ENCODE data around the gene ZNF436.
A peak's percentile ranks its signal among the peaks of the same experiment; 100 is the strongest.
"Not testable (repeated sequence)": the region's sequence is repeated elsewhere in the genome, so short reads cannot be mapped to it uniquely, and the experiment has no call there.

Gene ZNF436

GRCh38 chr1:23374079-23374735, 4.6 kb upstream of the ZNF436 start:
- WGBS (ENCODE audit: extremely low coverage, insufficient coverage, low lambda C conversion rate): no CpG with 5 or more reads among the region's 12 CpGs
- not testable (repeated sequence) for H3K4me2 ChIP-seq (ENCODE audit: low read length); H3K79me1 ChIP-seq (ENCODE audit: low read length); H3K36me3 ChIP-seq (ENCODE audit: control insufficient read depth, insufficient read depth, low read length); H2BK15ac ChIP-seq (replicated peaks; ENCODE audit: low read depth); H3K27me3 ChIP-seq (ENCODE audit: insufficient read depth, low read length, poor library complexity); H4K8ac ChIP-seq (ENCODE audit: low read depth, low read length); H3K4me3 ChIP-seq (ENCODE audit: low read length); H3K79me2 ChIP-seq (ENCODE audit: control insufficient read depth, insufficient read depth, low read length)
- H3K4ac ChIP-seq (ENCODE audit: low read depth, low read length): peak overlapping the region; percentile 89
- H2BK5ac ChIP-seq (ENCODE audit: low read length): peak overlapping the region; percentile 95
- peaks cover 34% of the 10 kb centered on the region for H3K4me1 ChIP-seq (ENCODE audit: control insufficient read depth, low read depth, low read length)
- peak overlapping the region; percentile 82 for H3K56ac ChIP-seq (ENCODE audit: low read length)
- H2BK120ac ChIP-seq (ENCODE audit: low read depth, low read length): peak overlapping the region; percentile 10
- peak overlapping the region; percentile 59 for H3K9ac ChIP-seq (ENCODE audit: low read length)
- H3K18ac ChIP-seq (ENCODE audit: low read length): peak overlapping the region; percentile 85
- peak overlapping the region; percentile 96 for H3K27ac ChIP-seq (ENCODE audit: low read depth, low read length)
- H3K23ac ChIP-seq (ENCODE audit: low read length): peak overlapping the region; percentile 89
- peak overlapping the region; percentile 52 for H4K5ac ChIP-seq (ENCODE audit: low read length)
- peak overlapping the region; percentile 87 for H2AK5ac ChIP-seq (ENCODE audit: low read length)
- DNase-seq: peak; percentile 75

GRCh38 chr1:23371987-23372880, 2.6 kb upstream of the ZNF436 start:
- DNase-seq: peak; percentile 98
- peaks cover 36% of the 10 kb centered on the region for H3K4me1 ChIP-seq (ENCODE audit: control insufficient read depth, low read depth, low read length)
- no peak overlapping the region for H3K4me3 ChIP-seq (ENCODE audit: low read length)
- peak overlapping the region; percentile 90 for H3K27ac ChIP-seq (ENCODE audit: low read depth, low read length)
- no peaks in the 10 kb centered on the region for H3K36me3 ChIP-seq (ENCODE audit: control insufficient read depth, insufficient read depth, low read length)
- peaks cover 4% of the 10 kb centered on the region for H3K79me1 ChIP-seq (ENCODE audit: low read length)
- H4K8ac ChIP-seq (ENCODE audit: low read depth, low read length): no peak overlapping the region
- H3K79me2 ChIP-seq (ENCODE audit: control insufficient read depth, insufficient read depth, low read length): no peaks in the 10 kb centered on the region
- peak overlapping the region; percentile 88 for H2AK5ac ChIP-seq (ENCODE audit: low read length)
- no peaks in the 10 kb centered on the region for H3K27me3 ChIP-seq (ENCODE audit: insufficient read depth, low read length, poor library complexity)
- H3K56ac ChIP-seq (ENCODE audit: low read length): peak overlapping the region; percentile 83
- no peak overlapping the region for H4K5ac ChIP-seq (ENCODE audit: low read length)
- no peak overlapping the region for H2BK120ac ChIP-seq (ENCODE audit: low read depth, low read length)
- no peak overlapping the region for H2BK15ac ChIP-seq (replicated peaks; ENCODE audit: low read depth)
- H3K4me2 ChIP-seq (ENCODE audit: low read length): no peak overlapping the region
- peak overlapping the region; percentile 89 for H2BK5ac ChIP-seq (ENCODE audit: low read length)
- peak overlapping the region; percentile 51 for H3K9ac ChIP-seq (ENCODE audit: low read length)
- no CpG with 5 or more reads among the region's 13 CpGs for WGBS (ENCODE audit: extremely low coverage, insufficient coverage, low lambda C conversion rate)
- peak overlapping the region; percentile 60 for H3K18ac ChIP-seq (ENCODE audit: low read length)
- no peak overlapping the region for H3K4ac ChIP-seq (ENCODE audit: low read depth, low read length)
- H3K23ac ChIP-seq (ENCODE audit: low read length): no peak overlapping the region

- Histone ChIP-seq H4K8ac (ENCODE audit: low read depth, low read length) (no peak overlapping the region), H2BK5ac (ENCODE audit: low read length) (peak overlapping the region; percentile 91), H3K9ac (ENCODE audit: low read length) (peak overlapping the region; percentile 94), H3K4me1 (ENCODE audit: control insufficient read depth, low read depth, low read length) (peaks cover 36% of the 10 kb centered on the region), H3K4ac (ENCODE audit: low read depth, low read length) (peak overlapping the region; percentile 18), H3K56ac (ENCODE audit: low read length) (peak overlapping the region; percentile 89), H3K79me2 (ENCODE audit: control insufficient read depth, insufficient read depth, low read length) (no peaks in the 10 kb centered on the region), H3K18ac (ENCODE audit: low read length) (peak overlapping the region; percentile 43), H2BK15ac (replicated peaks; ENCODE audit: low read depth) (no peak overlapping the region), H3K36me3 (ENCODE audit: control insufficient read depth, insufficient read depth, low read length) (no peaks in the 10 kb centered on the region), H3K23ac (ENCODE audit: low read length) (no peak overlapping the region), H3K4me3 (ENCODE audit: low read length) (no peak overlapping the region), H3K27me3 (ENCODE audit: insufficient read depth, low read length, poor library complexity) (no peaks in the 10 kb centered on the region), H3K27ac (ENCODE audit: low read depth, low read length) (peak overlapping the region; percentile 90), H3K79me1 (ENCODE audit: low read length) (peaks cover 4% of the 10 kb centered on the region), H4K5ac (ENCODE audit: low read length) (peak overlapping the region; percentile 94), H2BK120ac (ENCODE audit: low read depth, low read length) (peak overlapping the region; percentile 16), H2AK5ac (ENCODE audit: low read length) (peak overlapping the region; percentile 77), H3K4me2 (ENCODE audit: low read length) (peak overlapping the region; percentile 49)
- no CpG with 5 or more reads among the region's 13 CpGs for WGBS (ENCODE audit: extremely low coverage, insufficient coverage, low lambda C conversion rate)
- DNase-seq: peak; percentile 98
Measured at GRCh38 chr1:23370709-23371584, 1.3 kb upstream of the ZNF436 start.

- Histone ChIP-seq H3K4ac (ENCODE audit: low read depth, low read length) (peak overlapping the region; percentile 18), H3K36me3 (ENCODE audit: control insufficient read depth, insufficient read depth, low read length) (no peaks in the 10 kb centered on the region), H4K5ac (ENCODE audit: low read length) (peak overlapping the region; percentile 94), H2BK5ac (ENCODE audit: low read length) (peak overlapping the region; percentile 91), H2BK120ac (ENCODE audit: low read depth, low read length) (peak overlapping the region; percentile 16), H3K4me3 (ENCODE audit: low read length) (no peak overlapping the region), H3K4me2 (ENCODE audit: low read length) (peak overlapping the region; percentile 49), H3K4me1 (ENCODE audit: control insufficient read depth, low read depth, low read length) (peaks cover 36% of the 10 kb centered on the region), H3K27ac (ENCODE audit: low read depth, low read length) (peak overlapping the region; percentile 90), H4K8ac (ENCODE audit: low read depth, low read length) (no peak overlapping the region), H3K23ac (ENCODE audit: low read length) (no peak overlapping the region), H3K9ac (ENCODE audit: low read length) (peak overlapping the region; percentile 94), H3K79me1 (ENCODE audit: low read length) (peaks cover 4% of the 10 kb centered on the region), H3K79me2 (ENCODE audit: control insufficient read depth, insufficient read depth, low read length) (no peaks in the 10 kb centered on the region), H3K56ac (ENCODE audit: low read length) (peak overlapping the region; percentile 89), H3K18ac (ENCODE audit: low read length) (peak overlapping the region; percentile 33), H2AK5ac (ENCODE audit: low read length) (peak overlapping the region; percentile 77), H3K27me3 (ENCODE audit: insufficient read depth, low read length, poor library complexity) (no peaks in the 10 kb centered on the region), H2BK15ac (replicated peaks; ENCODE audit: low read depth) (no peak overlapping the region)
- no CpG with 5 or more reads among the region's 5 CpGs for WGBS (ENCODE audit: extremely low coverage, insufficient coverage, low lambda C conversion rate)
- no peak for DNase-seq
Measured at GRCh38 chr1:23370330-23370708, 683 bp upstream of the ZNF436 start.

GRCh38 chr1:23368562-23369334, 888 bp downstream of the ZNF436 start:
- Histone ChIP-seq H2BK15ac (replicated peaks; ENCODE audit: low read depth) (no peak overlapping the region), H3K4me1 (ENCODE audit: control insufficient read depth, low read depth, low read length) (peaks cover 30% of the 10 kb centered on the region), H4K5ac (ENCODE audit: low read length) (no peak overlapping the region), H3K27ac (ENCODE audit: low read depth, low read length) (peak overlapping the region; percentile 88), H3K9ac (ENCODE audit: low read length) (peak overlapping the region; percentile 94), H3K4me3 (ENCODE audit: low read length) (peak overlapping the region; percentile 59), H3K27me3 (ENCODE audit: insufficient read depth, low read length, poor library complexity) (no peaks in the 10 kb centered on the region), H2BK120ac (ENCODE audit: low read depth, low read length) (peak overlapping the region; percentile 68), H3K79me1 (ENCODE audit: low read length) (peaks cover 4% of the 10 kb centered on the region), H3K4me2 (ENCODE audit: low read length) (peak overlapping the region; percentile 94), H3K18ac (ENCODE audit: low read length) (peak overlapping the region; percentile 91), H2AK5ac (ENCODE audit: low read length) (no peak overlapping the region), H3K79me2 (ENCODE audit: control insufficient read depth, insufficient read depth, low read length) (no peaks in the 10 kb centered on the region), H3K23ac (ENCODE audit: low read length) (peak overlapping the region; percentile 59), H3K4ac (ENCODE audit: low read depth, low read length) (peak overlapping the region; percentile 84), H4K8ac (ENCODE audit: low read depth, low read length) (no peak overlapping the region), H2BK5ac (ENCODE audit: low read length) (peak overlapping the region; percentile 94), H3K36me3 (ENCODE audit: control insufficient read depth, insufficient read depth, low read length) (no peaks in the 10 kb centered on the region), H3K56ac (ENCODE audit: low read length) (peak overlapping the region; percentile 95)
- WGBS (ENCODE audit: extremely low coverage, insufficient coverage, low lambda C conversion rate): no CpG with 5 or more reads among the region's 61 CpGs
- peak; percentile 97 for DNase-seq

Measured in mesendoderm (in vitro differentiated cells).